ENCODE results near the gene MCU. TPM values are rescaled to one million over a fixed set of nuclear protein-coding genes. Genes with fewer than 3 reads are reported as not detected.
A peak's percentile ranks its signal among the peaks of the same experiment; 100 is the strongest.

MCU gene
- total and polyA plus RNA-seq, 10 donors: 7.2 to 29.2 (median 19.4) TPM

- intact Hi-C loops (cut with DNase I; ENCODE audit: low total_unique reads): no loop called here
- no peak for TF ChIP-seq POLR2AphosphoS5 (IDR thresholded peaks at IDR 0.05)
- TF ChIP-seq POLR2A (IDR thresholded peaks at IDR 0.05): no peak
- TF ChIP-seq CTCF (IDR thresholded peaks at IDR 0.05 in 8 of 11, conservative IDR thresholded peaks at IDR 0.05 in 3 of 11): no peak
- H3K4me3 ChIP-seq: no peak overlapping the region
Observed at GRCh38 chr10:72744566-72744965, 52.6 kb downstream of the MCU start.

GRCh38 chr10:72746426-72747363 is 54.8 kb downstream of the MCU start:
- H3K27me3 ChIP-seq (replicated peaks in 1 of 7): no peaks in the 10 kb centered on the region
- 79 to 87% (median 83%) methylated on average over 3 of the region's 3 CpGs for WGBS, 5 donors
- no peak for DNase-seq
- H3K4me1 ChIP-seq: no peaks in the 10 kb centered on the region
- H3K9me3 ChIP-seq: no peaks in the 10 kb centered on the region
- TF ChIP-seq POLR2AphosphoS5 (IDR thresholded peaks at IDR 0.05) (no peak), POLR2A (IDR thresholded peaks at IDR 0.05) (no peak), CTCF (IDR thresholded peaks at IDR 0.05 in 8 of 11, conservative IDR thresholded peaks at IDR 0.05 in 3 of 11) (no peak)
- H3K36me3 ChIP-seq: no peaks in the 10 kb centered on the region
- H3K4me3 ChIP-seq: no peak overlapping the region
- intact Hi-C loops (cut with DNase I; ENCODE audit: low total_unique reads): no loop called here
- no peak overlapping the region for H3K27ac ChIP-seq

More at GRCh38 chr10:72744566-72744965, 52.6 kb downstream of the MCU start:
- Histone ChIP-seq H3K36me3 (no peaks in the 10 kb centered on the region), H3K9me3 (no peaks in the 10 kb centered on the region), H3K27me3 (replicated peaks in 1 of 7) (no peaks in the 10 kb centered on the region), H3K27ac (no peak overlapping the region), H3K4me1 (peaks cover 0 to 10% (median 0%) of the 10 kb centered on the region in 6 donors)
- WGBS, 5 donors: 74 to 85% (median 84%) methylated on average over 3 of the region's 3 CpGs
- DNase-seq: no peak

DNA sequence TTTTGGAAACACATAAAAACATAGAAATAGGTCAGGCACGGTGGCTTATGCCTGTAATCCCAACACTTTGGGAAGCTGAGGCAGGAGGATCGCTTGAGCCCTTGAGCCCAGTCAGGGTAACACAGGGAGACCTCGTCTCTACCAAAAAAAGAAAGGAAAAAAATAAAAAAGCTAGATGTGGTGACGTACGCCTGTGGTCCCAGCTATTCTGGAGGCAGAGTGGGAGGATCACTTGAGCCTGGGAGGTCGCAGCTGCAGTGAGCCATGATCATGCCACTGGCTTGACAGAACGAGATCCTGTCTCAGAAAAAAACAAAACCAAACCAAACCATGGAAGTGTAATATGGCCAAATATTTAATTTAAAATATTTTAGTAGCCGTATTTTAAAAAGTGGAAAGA is 55.6 kb downstream of the MCU start:
- no peak overlapping the region for H3K27ac ChIP-seq
- H3K9me3 ChIP-seq: no peaks in the 10 kb centered on the region
- H3K4me3 ChIP-seq: no peak overlapping the region
- no peak for TF ChIP-seq POLR2A (IDR thresholded peaks at IDR 0.05)
- TF ChIP-seq CTCF (IDR thresholded peaks at IDR 0.05 in 8 of 11, conservative IDR thresholded peaks at IDR 0.05 in 3 of 11): no peak
- no peak for TF ChIP-seq POLR2AphosphoS5 (IDR thresholded peaks at IDR 0.05)
- no peak for DNase-seq
- H3K4me1 ChIP-seq: peaks cover 0 to 4% (median 0%) of the 10 kb centered on the region in 6 donors
- intact Hi-C loops (cut with DNase I; ENCODE audit: low total_unique reads): no loop called here
- no peaks in the 10 kb centered on the region for H3K27me3 ChIP-seq (replicated peaks in 1 of 7)
- no peaks in the 10 kb centered on the region for H3K36me3 ChIP-seq
- WGBS, 5 donors: 92 to 97% (median 94%) methylated on average over 8 of the region's 8 CpGs

DNA sequence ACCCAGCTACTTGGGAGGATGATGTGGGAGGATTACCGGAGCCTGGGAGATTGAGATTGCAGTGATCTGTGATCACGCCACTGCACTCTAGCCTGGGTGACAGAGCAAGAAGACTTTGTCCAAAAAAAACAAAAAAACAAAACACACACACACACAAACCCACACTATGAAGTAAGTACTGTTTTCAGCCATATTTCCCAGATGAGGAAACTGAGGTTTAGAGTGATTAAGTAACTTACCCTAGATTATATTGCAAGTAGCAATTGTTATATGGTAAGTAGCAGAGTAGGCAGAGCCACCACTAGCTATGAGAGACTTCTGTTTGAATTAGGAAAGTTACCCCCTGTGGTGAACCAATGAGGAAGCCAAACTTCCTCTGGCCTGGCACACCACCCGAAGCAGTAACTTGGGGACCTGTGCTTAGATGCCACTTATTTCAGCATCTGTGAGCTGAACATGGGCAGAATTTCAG is 61.9 kb downstream of the MCU start:
- TF ChIP-seq CTCF (IDR thresholded peaks at IDR 0.05 in 8 of 11, conservative IDR thresholded peaks at IDR 0.05 in 3 of 11): no peak
- TF ChIP-seq POLR2AphosphoS5 (IDR thresholded peaks at IDR 0.05): no peak
- no peak for TF ChIP-seq POLR2A (IDR thresholded peaks at IDR 0.05)
- WGBS, 5 donors: 37 to 63% (median 50%) methylated on average over 3 of the region's 3 CpGs
- Histone ChIP-seq H3K4me1 (peaks cover 0 to 35% (median 6%) of the 10 kb centered on the region in 6 donors), H3K27ac (peak overlapping the region in 3 of 8 donors; percentile 38 to 53 (median 51)), H3K36me3 (no peaks in the 10 kb centered on the region), H3K4me3 (peak overlapping the region in 1 of 8 donors; percentile 19), H3K27me3 (replicated peaks in 1 of 7) (no peaks in the 10 kb centered on the region), H3K9me3 (no peaks in the 10 kb centered on the region)
- no peak for DNase-seq
- intact Hi-C loops (cut with DNase I; ENCODE audit: low total_unique reads): no loop called here

Measured in spleen (tissue), 11 donors.